LoVo (cell line): ENCODE measurements around the gene ELK4.

Experiments
- DNase-seq: peaks from one replicate; pipeline ENCODE4 v3.0.0-alpha.2; 2016; ENCODE audit warnings: low spot score

Gene ELK4

GRCh38 chr1:205631768-205632668 is at the start of gene ELK4:
Gene ELK4, minus strand, starts transcription at chr1:205632011. Its CDS starts 8,129 bp downstream, at chr1:205623882.
- peak; percentile 96 for DNase-seq

- DNase-seq, result no peak
Observed at GRCh38 chr1:205681364-205681763, 49.6 kb upstream of the ELK4 start.

GRCh38 chr1:205680073-205680851 is 48.5 kb upstream of the ELK4 start, which contains the start of gene SLC45A3:
Gene SLC45A3, minus strand, starts transcription at chr1:205680509. Its CDS starts 15,853 bp downstream, at chr1:205664656.
- peak; percentile 54 for DNase-seq

GRCh38 chr1:205678286-205679111 is 46.7 kb upstream of the ELK4 start:
- DNase-seq, result no peak

- DNase-seq, result no peak
Observed at GRCh38 chr1:205677167-205677566, 45.4 kb upstream of the ELK4 start.

GRCh38 chr1:205676597-205676996 is 44.8 kb upstream of the ELK4 start:
- DNase-seq, result no peak

- no peak for DNase-seq
Observed at GRCh38 chr1:205676002-205676401, 44.2 kb upstream of the ELK4 start.

- no peak for DNase-seq
Observed at GRCh38 chr1:205675247-205675646, 43.4 kb upstream of the ELK4 start.

- DNase-seq, result no peak
Observed at GRCh38 chr1:205672970-205673369, 41.2 kb upstream of the ELK4 start.

GRCh38 chr1:205672395-205672889 is 40.6 kb upstream of the ELK4 start:
- DNase-seq, result no peak

GRCh38 chr1:205670611-205671430 is 39.0 kb upstream of the ELK4 start:
- DNase-seq, result no peak

- DNase-seq, result no peak
Observed at GRCh38 chr1:205670150-205670446, 38.3 kb upstream of the ELK4 start.

- DNase-seq, result no peak
Observed at GRCh38 chr1:205669341-205670149, 37.7 kb upstream of the ELK4 start.

- DNase-seq, result no peak
Observed at GRCh38 chr1:205668951-205669340, 37.1 kb upstream of the ELK4 start.

- no peak for DNase-seq
Observed at GRCh38 chr1:205667909-205668643, 36.3 kb upstream of the ELK4 start.

GRCh38 chr1:205666372-205667166 is 34.8 kb upstream of the ELK4 start:
- no peak for DNase-seq

GRCh38 chr1:205665201-205666045 is 33.6 kb upstream of the ELK4 start:
- DNase-seq, result no peak
